Measurements from ENCODE around the gene TRIM47. TPM values are rescaled to one million over a fixed set of nuclear protein-coding genes. Genes with fewer than 3 reads are reported as not detected.

The TRIM47 gene
- total and polyA plus RNA-seq, 2 of the 13 experiments (the other 11 are each of a cell fraction or from before 2014, with no cell fraction given), result 33.5 to 82.0 TPM

- 0 out of 2 replicates have a peak, but pooled peaks have one; percentile 31 for TF ChIP-seq RNF2 (conservative IDR thresholded peaks at IDR 0.05; ENCODE audit: low read depth)
- TF ChIP-seq GMEB2 (CRISPR knock-in tag; IDR thresholded peaks at IDR 0.05; ENCODE audit: low read depth), result peak; percentile 80
- peak; percentile 84; the same call in 1 of the 2 replicates for TF ChIP-seq SATB2 (CRISPR knock-in tag; IDR thresholded peaks at IDR 0.05)
- peak; percentile 92 for TF ChIP-seq NFKBIZ (CRISPR knock-in tag; IDR thresholded peaks at IDR 0.05)
- TF ChIP-seq ZNF362 (CRISPR knock-in tag; IDR thresholded peaks at IDR 0.05; ENCODE audit: borderline replicate concordance), result no peak; the same call in 1 of the 2 replicates
- TF ChIP-seq SP2 (CRISPR knock-in tag; IDR thresholded peaks at IDR 0.05), result peak; percentile 81
- no peak for TF ChIP-seq MAFF (IDR thresholded peaks at IDR 0.05; ENCODE audit: low read depth, low read length)
- TF ChIP-seq ZSCAN22 (CRISPR knock-in tag; IDR thresholded peaks at IDR 0.05), result no peak
- peak; percentile 80; the same call in 1 of the 2 replicates for TF ChIP-seq ZSCAN20 (CRISPR knock-in tag; IDR thresholded peaks at IDR 0.05; ENCODE audit: borderline replicate concordance)
- TF ChIP-seq ZNF446 (CRISPR knock-in tag; IDR thresholded peaks at IDR 0.05), result no peak
- TF ChIP-seq WIZ (CRISPR knock-in tag; IDR thresholded peaks at IDR 0.05), result 0 out of 2 replicates have a peak, but pooled peaks have one; percentile 78
- no peak; the same call in 1 of the 2 replicates for TF ChIP-seq ZNF329 (CRISPR knock-in tag; IDR thresholded peaks at IDR 0.05; ENCODE audit: low read depth)
- TF ChIP-seq SMAD1 (CRISPR knock-in tag; IDR thresholded peaks at IDR 0.05; ENCODE audit: borderline replicate concordance, low read depth), result peak; percentile 87
- TF ChIP-seq TCF12 (IDR thresholded peaks at IDR 0.05), result no peak
- TF ChIP-seq TCF12 (CRISPR knock-in tag; IDR thresholded peaks at IDR 0.05), result peak; percentile 78; the same call in 1 of the 2 replicates
- no peak for TF ChIP-seq RARG (CRISPR knock-in tag; IDR thresholded peaks at IDR 0.05; ENCODE audit: low read depth)
- peak; percentile 97 for TF ChIP-seq AGO2 (optimal IDR thresholded peaks at IDR 0.05; ENCODE audit: low read depth, low read length)
- no peak; the same call in 1 of the 2 replicates for TF ChIP-seq NCOR1 (IDR thresholded peaks at IDR 0.05; ENCODE audit: borderline replicate concordance, low read length)
- TF ChIP-seq ZSCAN31 (CRISPR knock-in tag; IDR thresholded peaks at IDR 0.05; ENCODE audit: low read depth), result peak; percentile 97
- peak; percentile 97 for TF ChIP-seq CSRNP1 (CRISPR knock-in tag; IDR thresholded peaks at IDR 0.05)
- TF ChIP-seq PHB2 (IDR thresholded peaks at IDR 0.05; ENCODE audit: partially characterized antibody), result no peak
- peak; percentile 96; the same call in 1 of the 2 replicates for TF ChIP-seq NCOA1 (CRISPR knock-in tag; IDR thresholded peaks at IDR 0.05)
Measured at GRCh38 chr17:75855310-75856061, 22.9 kb downstream of the TRIM47 start, which contains the start of gene WBP2 (continued).

Data from HepG2 (cell line).